Activated naive CD8-positive, alpha-beta T cell treated with anti-CD3 and anti-CD28 coated beads, Interleukin-2, amount 50 U/mL, for 24 hours (primary cell): Measurements from ENCODE around the gene CLINT1.

Experiments used
- ATAC-seq: fragments of 150-1000 bp; cut with Tn5 transposase; one replicate; pipeline ENCODE4 v1.10.0; 2021
- DNase-seq: peaks from one replicate; pipeline ENCODE4 v3.0.0; 2021
- H3K27ac Mint-ChIP-seq: one replicate; pipeline ENCODE4 v1.8.0; 2021; ENCODE audit warnings: mild to moderate bottlenecking, mixed read lengths
- H3K27me3 Mint-ChIP-seq: one replicate; pipeline ENCODE4 v1.8.0; 2021; ENCODE audit warnings: mixed read lengths
- H3K36me3 Mint-ChIP-seq: one replicate; pipeline ENCODE4 v1.8.0; 2021; ENCODE audit warnings: low read depth, mixed read lengths
- H3K4me1 Mint-ChIP-seq: one replicate; pipeline ENCODE4 v1.8.0; 2021; ENCODE audit warnings: mixed read lengths
- H3K4me3 Mint-ChIP-seq: one replicate; pipeline ENCODE4 v1.8.0; 2021; ENCODE audit warnings: mild to moderate bottlenecking, moderate library complexity, mixed read lengths
- H3K9me3 Mint-ChIP-seq: one replicate; pipeline ENCODE4 v1.8.0; 2021; ENCODE audit warnings: mixed read lengths

CLINT1 gene

GRCh38 chr5:157818368-157818767, 40.6 kb downstream of the CLINT1 start:
- DNase-seq (no peak), ATAC-seq (no peak)
- no peak overlapping the region for H3K27ac Mint-ChIP-seq
- H3K4me3 Mint-ChIP-seq: no peak overlapping the region
- peaks cover 25% of the 10 kb centered on the region for H3K4me1 Mint-ChIP-seq
- no peaks in the 10 kb centered on the region for H3K27me3 Mint-ChIP-seq
- peaks cover 26% of the 10 kb centered on the region for H3K36me3 Mint-ChIP-seq
- H3K9me3 Mint-ChIP-seq: peaks cover 6% of the 10 kb centered on the region

- no peak overlapping the region for H3K27ac Mint-ChIP-seq
- H3K36me3 Mint-ChIP-seq: peaks cover 30% of the 10 kb centered on the region
- no peak overlapping the region for H3K4me3 Mint-ChIP-seq
- H3K4me1 Mint-ChIP-seq: peaks cover 24% of the 10 kb centered on the region
- DNase-seq: no peak
- no peak for ATAC-seq
- peaks cover 6% of the 10 kb centered on the region for H3K9me3 Mint-ChIP-seq
- H3K27me3 Mint-ChIP-seq: no peaks in the 10 kb centered on the region
Measured at GRCh38 chr5:157817928-157818327, 41.0 kb downstream of the CLINT1 start.

- no peak for ATAC-seq
- peaks cover 2% of the 10 kb centered on the region for H3K9me3 Mint-ChIP-seq
- no peak overlapping the region for H3K4me3 Mint-ChIP-seq
Measured at GRCh38 chr5:157817387-157817702, 41.6 kb downstream of the CLINT1 start.

GRCh38 chr5:157816682-157817386, 42.1 kb downstream of the CLINT1 start:
- H3K4me1 Mint-ChIP-seq: peaks cover 17% of the 10 kb centered on the region
- ATAC-seq (no peak), DNase-seq (no peak)
- H3K27ac Mint-ChIP-seq: no peak overlapping the region
- no peak overlapping the region for H3K4me3 Mint-ChIP-seq
- H3K9me3 Mint-ChIP-seq: no peaks in the 10 kb centered on the region
- peaks cover 29% of the 10 kb centered on the region for H3K36me3 Mint-ChIP-seq
- H3K27me3 Mint-ChIP-seq: no peaks in the 10 kb centered on the region

More at GRCh38 chr5:157817387-157817702, 41.6 kb downstream of the CLINT1 start:
- Mint-ChIP-seq H3K27ac (no peak overlapping the region), H3K27me3 (no peaks in the 10 kb centered on the region), H3K36me3 (peaks cover 32% of the 10 kb centered on the region), H3K4me1 (peaks cover 22% of the 10 kb centered on the region)
- no peak for DNase-seq

GRCh38 chr5:157812086-157812485, 46.9 kb downstream of the CLINT1 start:
- Mint-ChIP-seq H3K36me3 (peaks cover 50% of the 10 kb centered on the region), H3K27ac (no peak overlapping the region), H3K9me3 (no peaks in the 10 kb centered on the region), H3K4me3 (no peak overlapping the region), H3K27me3 (no peaks in the 10 kb centered on the region), H3K4me1 (no peaks in the 10 kb centered on the region)
- no peak for DNase-seq
- ATAC-seq: no peak

- Mint-ChIP-seq H3K9me3 (no peaks in the 10 kb centered on the region), H3K27ac (no peak overlapping the region), H3K27me3 (no peaks in the 10 kb centered on the region), H3K4me1 (peaks cover 5% of the 10 kb centered on the region), H3K4me3 (no peak overlapping the region), H3K36me3 (peaks cover 61% of the 10 kb centered on the region)
- ATAC-seq: no peak
- no peak for DNase-seq
Measured at GRCh38 chr5:157808043-157808442, 50.9 kb downstream of the CLINT1 start.

- H3K27me3 Mint-ChIP-seq: no peaks in the 10 kb centered on the region
- H3K4me1 Mint-ChIP-seq: peaks cover 5% of the 10 kb centered on the region
- H3K4me3 Mint-ChIP-seq: no peak overlapping the region
- H3K9me3 Mint-ChIP-seq: no peaks in the 10 kb centered on the region
- H3K36me3 Mint-ChIP-seq: peaks cover 38% of the 10 kb centered on the region
- H3K27ac Mint-ChIP-seq: no peak overlapping the region
- DNase-seq: no peak
- no peak for ATAC-seq
Measured at GRCh38 chr5:157802736-157803135, 56.2 kb downstream of the CLINT1 start.

GRCh38 chr5:157800137-157800536, 58.8 kb downstream of the CLINT1 start:
- ATAC-seq: no peak
- H3K36me3 Mint-ChIP-seq: peaks cover 27% of the 10 kb centered on the region
- no peak overlapping the region for H3K27ac Mint-ChIP-seq
- H3K4me3 Mint-ChIP-seq: no peak overlapping the region
- no peaks in the 10 kb centered on the region for H3K27me3 Mint-ChIP-seq
- no peak for DNase-seq
- H3K4me1 Mint-ChIP-seq: peaks cover 5% of the 10 kb centered on the region
- no peaks in the 10 kb centered on the region for H3K9me3 Mint-ChIP-seq

- Mint-ChIP-seq H3K9me3 (no peaks in the 10 kb centered on the region), H3K36me3 (peaks cover 25% of the 10 kb centered on the region), H3K4me3 (no peak overlapping the region), H3K27ac (no peak overlapping the region), H3K4me1 (peaks cover 5% of the 10 kb centered on the region), H3K27me3 (no peaks in the 10 kb centered on the region)
- ATAC-seq (no peak), DNase-seq (no peak)
Measured at GRCh38 chr5:157799578-157799977, 59.4 kb downstream of the CLINT1 start.

GRCh38 chr5:157793301-157793700, 65.6 kb downstream of the CLINT1 start:
- ATAC-seq (peak; percentile 84), DNase-seq (no peak)
- Mint-ChIP-seq H3K4me3 (no peak overlapping the region), H3K36me3 (peaks cover 37% of the 10 kb centered on the region), H3K9me3 (no peaks in the 10 kb centered on the region), H3K27ac (peak overlapping the region; percentile 12), H3K4me1 (peaks cover 10% of the 10 kb centered on the region), H3K27me3 (no peaks in the 10 kb centered on the region)

- Mint-ChIP-seq H3K36me3 (peaks cover 26% of the 10 kb centered on the region), H3K4me1 (no peaks in the 10 kb centered on the region), H3K9me3 (no peaks in the 10 kb centered on the region), H3K27me3 (no peaks in the 10 kb centered on the region), H3K4me3 (no peak overlapping the region), H3K27ac (no peak overlapping the region)
- no peak for ATAC-seq
- DNase-seq: no peak
Measured at GRCh38 chr5:157785801-157786200, 73.1 kb downstream of the CLINT1 start.

- H3K4me1 Mint-ChIP-seq: no peaks in the 10 kb centered on the region
- H3K9me3 Mint-ChIP-seq: no peaks in the 10 kb centered on the region
- H3K27me3 Mint-ChIP-seq: no peaks in the 10 kb centered on the region
- ATAC-seq (no peak), DNase-seq (no peak)
- no peak overlapping the region for H3K4me3 Mint-ChIP-seq
- peaks cover 2% of the 10 kb centered on the region for H3K36me3 Mint-ChIP-seq
- H3K27ac Mint-ChIP-seq: no peak overlapping the region
Measured at GRCh38 chr5:157779221-157779620, 79.7 kb downstream of the CLINT1 start.

GRCh38 chr5:157778121-157778805, 80.7 kb downstream of the CLINT1 start:
- H3K9me3 Mint-ChIP-seq: no peaks in the 10 kb centered on the region
- H3K4me1 Mint-ChIP-seq: no peaks in the 10 kb centered on the region
- no peak overlapping the region for H3K27ac Mint-ChIP-seq
- ATAC-seq: no peak
- no peaks in the 10 kb centered on the region for H3K36me3 Mint-ChIP-seq
- no peaks in the 10 kb centered on the region for H3K27me3 Mint-ChIP-seq
- no peak overlapping the region for H3K4me3 Mint-ChIP-seq
- DNase-seq: no peak

GRCh38 chr5:157772127-157772526, 86.8 kb downstream of the CLINT1 start:
- no peaks in the 10 kb centered on the region for H3K27me3 Mint-ChIP-seq
- ATAC-seq (peak; percentile 36), DNase-seq (no peak)
- H3K36me3 Mint-ChIP-seq: no peaks in the 10 kb centered on the region
- no peaks in the 10 kb centered on the region for H3K4me1 Mint-ChIP-seq
- H3K9me3 Mint-ChIP-seq: no peaks in the 10 kb centered on the region
- H3K27ac Mint-ChIP-seq: no peak overlapping the region
- H3K4me3 Mint-ChIP-seq: no peak overlapping the region

GRCh38 chr5:157770665-157771064, 88.3 kb downstream of the CLINT1 start:
- Mint-ChIP-seq H3K9me3 (no peaks in the 10 kb centered on the region), H3K27me3 (no peaks in the 10 kb centered on the region), H3K4me3 (no peak overlapping the region), H3K4me1 (no peaks in the 10 kb centered on the region), H3K36me3 (no peaks in the 10 kb centered on the region), H3K27ac (no peak overlapping the region)
- ATAC-seq (no peak), DNase-seq (no peak)
